ENCODE data around the gene WWTR1. TPM values are rescaled to one million over a fixed set of nuclear protein-coding genes. Genes with fewer than 3 reads are reported as not detected.
A peak's percentile ranks its signal among the peaks of the same experiment; 100 is the strongest.

WWTR1 gene
- total RNA-seq, 2 experiments from 2014 or later, result 0.19 to 0.42 TPM

- no peaks in the 10 kb centered on the region for H3K4me1 Mint-ChIP-seq (ENCODE audit: low read depth)
- intact Hi-C loops (cut with micrococcal nuclease), result no loop called here
- H3K27me3 Mint-ChIP-seq (ENCODE audit: low read depth), result peaks cover 4% of the 10 kb centered on the region
- CTCF ChIA-PET, result interaction anchor here (1.3 kb wide), 1 partner anchor 225 kb away, joined by 3 read pairs; no protein-coding TSS in a partner anchor
- no peaks in the 10 kb centered on the region for H3K36me3 Mint-ChIP-seq (ENCODE audit: low read depth)
- H3K4me3 Mint-ChIP-seq, result no peak overlapping the region
- H3K9me3 Mint-ChIP-seq, result no peaks in the 10 kb centered on the region
- H3K27ac Mint-ChIP-seq, result no peak overlapping the region
- no peak for DNase-seq
Measured at GRCh38 chr3:149527531-149528339, 130.1 kb downstream of the WWTR1 start.

GRCh38 chr3:149523512-149524299, 134.1 kb downstream of the WWTR1 start:
- CTCF ChIA-PET, result interaction anchor here (0.6 to 1.6 kb wide), 4 partner anchors 11 to 454 kb away, joined by 3 to 4 read pairs (median 3); no protein-coding TSS in a partner anchor
- H3K9me3 Mint-ChIP-seq, result no peaks in the 10 kb centered on the region

GRCh38 chr3:149519912-149520311, 137.9 kb downstream of the WWTR1 start:
- CTCF ChIA-PET, result interaction anchor here (0.6 kb wide), 1 partner anchor 11 kb away, joined by 4 read pairs; no protein-coding TSS in a partner anchor

More at GRCh38 chr3:149523512-149524299, 134.1 kb downstream of the WWTR1 start:
- no peak overlapping the region for H3K27ac Mint-ChIP-seq
- H3K36me3 Mint-ChIP-seq (ENCODE audit: low read depth), result no peaks in the 10 kb centered on the region
- intact Hi-C loops (cut with micrococcal nuclease), result no loop called here
- H3K4me3 Mint-ChIP-seq, result no peak overlapping the region
- H3K4me1 Mint-ChIP-seq (ENCODE audit: low read depth), result no peaks in the 10 kb centered on the region
- H3K27me3 Mint-ChIP-seq (ENCODE audit: low read depth), result peaks cover 6% of the 10 kb centered on the region
- no peak for DNase-seq

GRCh38 chr3:149516920-149517319, 140.9 kb downstream of the WWTR1 start:
- intact Hi-C loops (cut with micrococcal nuclease), result loop anchor here (10.0 kb wide), 1 partner anchor 668 kb away; no protein-coding TSS in a partner anchor
- Mint-ChIP-seq H3K9me3 (no peaks in the 10 kb centered on the region), H3K4me3 (no peak overlapping the region), H3K27me3 (ENCODE audit: low read depth) (peaks cover 13% of the 10 kb centered on the region), H3K27ac (no peak overlapping the region), H3K36me3 (ENCODE audit: low read depth) (no peaks in the 10 kb centered on the region), H3K4me1 (ENCODE audit: low read depth) (peaks cover 5% of the 10 kb centered on the region)
- no peak for DNase-seq
- CTCF ChIA-PET, result no interaction called here

More at GRCh38 chr3:149519912-149520311, 137.9 kb downstream of the WWTR1 start:
- Mint-ChIP-seq H3K27me3 (ENCODE audit: low read depth) (peaks cover 1% of the 10 kb centered on the region), H3K4me3 (no peak overlapping the region), H3K4me1 (ENCODE audit: low read depth) (no peaks in the 10 kb centered on the region), H3K36me3 (ENCODE audit: low read depth) (no peaks in the 10 kb centered on the region), H3K9me3 (no peaks in the 10 kb centered on the region), H3K27ac (no peak overlapping the region)
- DNase-seq, result no peak
- intact Hi-C loops (cut with micrococcal nuclease), result loop anchor here (10.0 kb wide), 1 partner anchor 665 kb away; no protein-coding TSS in a partner anchor

GRCh38 chr3:149515249-149515648, 142.6 kb downstream of the WWTR1 start:
- CTCF ChIA-PET, result interaction anchor here (0.6 to 1.6 kb wide), 2 partner anchors 255 to 262 kb away, joined by 3 to 8 read pairs; no protein-coding TSS in a partner anchor
- Mint-ChIP-seq H3K4me3 (no peak overlapping the region), H3K4me1 (ENCODE audit: low read depth) (peaks cover 5% of the 10 kb centered on the region), H3K27ac (no peak overlapping the region), H3K27me3 (ENCODE audit: low read depth) (peaks cover 13% of the 10 kb centered on the region), H3K36me3 (ENCODE audit: low read depth) (no peaks in the 10 kb centered on the region), H3K9me3 (no peaks in the 10 kb centered on the region)
- no peak for DNase-seq
- intact Hi-C loops (cut with micrococcal nuclease), result loop anchor here (10.0 kb wide), 1 partner anchor 670 kb away; no protein-coding TSS in a partner anchor

- intact Hi-C loops (cut with micrococcal nuclease), result loop anchor here (10.0 kb wide), 1 partner anchor 670 kb away; no protein-coding TSS in a partner anchor
- no peaks in the 10 kb centered on the region for H3K9me3 Mint-ChIP-seq
- CTCF ChIA-PET, result interaction anchor here (0.8 to 1.8 kb wide), 4 partner anchors 203 to 294 kb away, joined by 4 to 8 read pairs (median 6); no protein-coding TSS in a partner anchor
Measured at GRCh38 chr3:149514471-149514870, 143.4 kb downstream of the WWTR1 start.

GRCh38 chr3:149512073-149512782, 145.6 kb downstream of the WWTR1 start:
- Mint-ChIP-seq H3K27me3 (ENCODE audit: low read depth) (peaks cover 15% of the 10 kb centered on the region), H3K36me3 (ENCODE audit: low read depth) (no peaks in the 10 kb centered on the region), H3K9me3 (no peaks in the 10 kb centered on the region), H3K4me3 (no peak overlapping the region), H3K27ac (no peak overlapping the region), H3K4me1 (ENCODE audit: low read depth) (peaks cover 14% of the 10 kb centered on the region)
- DNase-seq, result peak; percentile 59
- intact Hi-C loops (cut with micrococcal nuclease), result loop anchor here (1.0 to 10.0 kb wide), 5 partner anchors 205 to 673 kb away; partner anchors contain the start of gene COMMD2
- CTCF ChIA-PET, result interaction anchor here (0.6 to 1.3 kb wide), 8 partner anchors 150 to 1846 kb away, joined by 3 to 5 read pairs (median 3); partner anchors contain the start of gene COMMD2

More at GRCh38 chr3:149514471-149514870, 143.4 kb downstream of the WWTR1 start:
- Mint-ChIP-seq H3K4me1 (ENCODE audit: low read depth) (peaks cover 5% of the 10 kb centered on the region), H3K36me3 (ENCODE audit: low read depth) (no peaks in the 10 kb centered on the region), H3K27me3 (ENCODE audit: low read depth) (peaks cover 15% of the 10 kb centered on the region), H3K4me3 (no peak overlapping the region), H3K27ac (no peak overlapping the region)
- DNase-seq, result no peak

GRCh38 chr3:149511040-149511626, 146.7 kb downstream of the WWTR1 start:
- Mint-ChIP-seq H3K4me1 (ENCODE audit: low read depth) (peaks cover 14% of the 10 kb centered on the region), H3K9me3 (no peaks in the 10 kb centered on the region), H3K27ac (no peak overlapping the region), H3K4me3 (no peak overlapping the region), H3K36me3 (ENCODE audit: low read depth) (no peaks in the 10 kb centered on the region), H3K27me3 (ENCODE audit: low read depth) (peaks cover 17% of the 10 kb centered on the region)
- intact Hi-C loops (cut with micrococcal nuclease), result loop anchor here (10.0 kb wide), 1 partner anchor 674 kb away; no protein-coding TSS in a partner anchor
- DNase-seq, result no peak
- CTCF ChIA-PET, result interaction anchor here (1.3 kb wide), 1 partner anchor 297 kb away, joined by 3 read pairs; no protein-coding TSS in a partner anchor

- Mint-ChIP-seq H3K4me1 (ENCODE audit: low read depth) (peaks cover 14% of the 10 kb centered on the region), H3K4me3 (no peak overlapping the region), H3K36me3 (ENCODE audit: low read depth) (no peaks in the 10 kb centered on the region), H3K9me3 (no peaks in the 10 kb centered on the region), H3K27ac (no peak overlapping the region), H3K27me3 (ENCODE audit: low read depth) (peaks cover 17% of the 10 kb centered on the region)
- intact Hi-C loops (cut with micrococcal nuclease), result loop anchor here (10.0 kb wide), 1 partner anchor 674 kb away; no protein-coding TSS in a partner anchor
- no peak for DNase-seq
- CTCF ChIA-PET, result no interaction called here
Measured at GRCh38 chr3:149510480-149510879, 147.3 kb downstream of the WWTR1 start.

GRCh38 chr3:149509526-149509925, 148.3 kb downstream of the WWTR1 start:
- Mint-ChIP-seq H3K9me3 (no peaks in the 10 kb centered on the region), H3K4me1 (ENCODE audit: low read depth) (peaks cover 14% of the 10 kb centered on the region), H3K27me3 (ENCODE audit: low read depth) (peaks cover 20% of the 10 kb centered on the region), H3K36me3 (ENCODE audit: low read depth) (no peaks in the 10 kb centered on the region), H3K4me3 (no peak overlapping the region), H3K27ac (no peak overlapping the region)
- intact Hi-C loops (cut with micrococcal nuclease), result loop anchor here (10.0 kb wide), 1 partner anchor 465 kb away; the partner anchor contains the start of gene PFN2
- CTCF ChIA-PET, result interaction anchor here (1.1 kb wide), 1 partner anchor 260 kb away, joined by 3 read pairs; no protein-coding TSS in a partner anchor
- DNase-seq, result no peak

All from activated naive CD4-positive, alpha-beta T cell treated with anti-CD3 and anti-CD28 coated beads for 36 hours (primary cell).